Endothelial cell of umbilical vein (primary cell): ENCODE results near the gene ADIPOR2.

Experiments used
- CTCF ChIP-seq, 2 donors: IDR thresholded peaks; 1 replicate in 1 of 2; 2 replicates in 1 of 2; pipeline ENCODE4 v1.5.1; 2011; ENCODE audit warnings: low read length in 2 of 2, mild to moderate bottlenecking in 2 of 2, moderate library complexity in 2 of 2, control low read depth in 1 of 2, inconsistent platforms in 1 of 2, low read depth in 1 of 2; ENCODE audit not compliant: insufficient read depth in 1 of 2; ENCODE audit errors: extremely low read depth in 1 of 2
- EZH2 ChIP-seq: IDR thresholded peaks from 2 replicates; pipeline ENCODE4 v1.6.1; 2012; ENCODE audit warnings: borderline replicate concordance, low read depth, mild to moderate bottlenecking, moderate library complexity, low read length, inconsistent platforms; ENCODE audit not compliant: severe bottlenecking
- FOS ChIP-seq: IDR thresholded peaks from 2 replicates; pipeline ENCODE4 v1.6.1; 2011; ENCODE audit warnings: mild to moderate bottlenecking, low read length, moderate library complexity, borderline replicate concordance; ENCODE audit not compliant: insufficient read depth
- GATA2 ChIP-seq: IDR thresholded peaks from 2 replicates; pipeline ENCODE4 v1.7.0; 2011; ENCODE audit warnings: low read depth, mild to moderate bottlenecking, moderate library complexity, mixed read lengths, low read length; ENCODE audit not compliant: insufficient read length, insufficient read depth
- JUN ChIP-seq: IDR thresholded peaks from 2 replicates; pipeline ENCODE4 v1.6.1; 2011; ENCODE audit warnings: borderline replicate concordance, low read depth; ENCODE audit not compliant: insufficient read length, insufficient read depth
- POLR2A ChIP-seq: IDR thresholded peaks from 2 replicates; pipeline ENCODE4 v1.6.1; 2012; ENCODE audit warnings: low read depth, mild to moderate bottlenecking, control low read depth, low read length
- POLR2AphosphoS5 ChIP-seq: IDR thresholded peaks from 2 replicates; pipeline ENCODE4 v1.6.1; 2012; ENCODE audit warnings: low read depth, mild to moderate bottlenecking, control low read depth, low read length, moderate library complexity; ENCODE audit not compliant: insufficient read depth

DNA sequence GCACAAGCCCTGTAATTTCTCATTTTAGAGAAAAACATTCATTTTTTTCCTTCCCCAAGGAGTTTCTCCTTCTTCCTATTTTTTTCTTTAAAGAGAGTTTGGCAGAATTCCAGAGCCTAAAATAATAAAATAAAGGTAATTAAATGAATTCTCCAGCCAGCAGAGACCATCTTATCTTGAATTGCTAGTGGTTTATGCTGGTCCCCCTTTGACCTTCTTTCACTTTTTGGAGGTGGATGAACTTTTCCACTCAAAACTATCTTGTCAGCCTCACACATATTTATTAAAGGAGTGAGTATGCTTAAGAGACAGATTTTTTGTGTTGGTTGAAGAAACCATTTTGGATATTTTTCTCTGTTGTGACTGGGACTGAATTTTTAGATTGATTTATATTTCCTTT lies 47.6 kb downstream of the ADIPOR2 start:
- no peak for TF ChIP-seq CTCF (IDR thresholded peaks at IDR 0.05; ENCODE audit: extremely low read depth in 1 of 2, insufficient read depth in 1 of 2, low read depth in 1 of 2, low read length in 2 of 2)
- TF ChIP-seq JUN: no peak
- TF ChIP-seq POLR2A: no peak
- TF ChIP-seq POLR2AphosphoS5: no peak
- TF ChIP-seq FOS: no peak
- TF ChIP-seq EZH2: no peak
- no peak for TF ChIP-seq GATA2
